KOPT-K1 (cell line): ENCODE data around the gene IRF2.

Source experiments
- H3K27ac ChIP-seq: fragments of 200-600 bp; sonication (generic); 2 replicates; pipeline ENCODE4 v1.5.1; 2016; ENCODE audit warnings: antibody characterized with exemption, mild to moderate bottlenecking, low read depth, low read length; ENCODE audit not compliant: poor library complexity, severe bottlenecking
- H3K36me3 ChIP-seq: fragments of 200-600 bp; sonication (generic); 2 replicates; pipeline ENCODE4 v1.5.1; 2017; ENCODE audit warnings: antibody characterized with exemption, mild to moderate bottlenecking, low read length, moderate library complexity; ENCODE audit not compliant: insufficient read depth
- H3K9me3 ChIP-seq: fragments of 200-600 bp; sonication (generic); 2 replicates; pipeline ENCODE4 v1.5.1; 2017; ENCODE audit warnings: antibody characterized with exemption, low read length, mild to moderate bottlenecking; ENCODE audit not compliant: insufficient read depth, poor library complexity, severe bottlenecking

The IRF2 gene

DNA sequence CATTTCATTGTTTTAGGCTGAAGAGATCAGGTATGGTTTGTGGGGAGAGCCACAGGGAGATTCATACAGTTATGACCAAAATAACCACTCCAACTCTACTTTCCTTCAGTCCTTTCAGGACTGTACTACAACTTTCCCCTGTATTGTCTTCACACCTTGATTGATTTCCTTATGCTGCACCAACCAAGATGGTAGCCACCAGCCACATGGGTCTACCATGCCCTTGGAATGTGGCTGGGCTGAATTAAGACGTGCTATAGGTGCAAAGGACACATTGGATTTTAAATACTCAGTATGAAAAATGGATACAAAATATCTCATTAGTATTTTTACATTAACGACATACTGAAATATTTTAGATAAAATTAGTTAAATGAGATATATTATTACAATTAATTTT is 11.2 kb downstream of the IRF2 start:
- Histone ChIP-seq H3K27ac (no peak overlapping the region), H3K9me3 (no peaks in the 10 kb centered on the region), H3K36me3 (no peaks in the 10 kb centered on the region)

DNA sequence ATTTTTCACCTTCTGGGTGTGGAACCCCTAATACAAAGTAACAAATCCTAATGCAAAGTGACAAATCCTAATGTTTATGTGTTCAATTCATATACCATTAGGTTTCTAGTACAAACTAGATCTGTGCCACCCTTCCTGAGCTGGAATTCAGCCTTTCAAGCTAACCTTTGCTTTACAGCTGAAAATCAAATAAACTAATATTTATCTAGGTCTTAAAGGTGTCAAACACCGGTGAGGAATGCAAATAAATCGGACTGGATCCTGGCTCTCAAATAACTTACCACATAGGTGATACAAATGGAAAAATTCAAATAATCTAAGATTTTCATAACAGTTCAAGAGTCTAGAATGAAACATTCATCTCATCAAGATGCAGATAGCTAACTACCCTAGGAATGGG is 11.6 kb downstream of the IRF2 start:
- Histone ChIP-seq H3K27ac (no peak overlapping the region), H3K9me3 (no peaks in the 10 kb centered on the region), H3K36me3 (no peaks in the 10 kb centered on the region)

DNA sequence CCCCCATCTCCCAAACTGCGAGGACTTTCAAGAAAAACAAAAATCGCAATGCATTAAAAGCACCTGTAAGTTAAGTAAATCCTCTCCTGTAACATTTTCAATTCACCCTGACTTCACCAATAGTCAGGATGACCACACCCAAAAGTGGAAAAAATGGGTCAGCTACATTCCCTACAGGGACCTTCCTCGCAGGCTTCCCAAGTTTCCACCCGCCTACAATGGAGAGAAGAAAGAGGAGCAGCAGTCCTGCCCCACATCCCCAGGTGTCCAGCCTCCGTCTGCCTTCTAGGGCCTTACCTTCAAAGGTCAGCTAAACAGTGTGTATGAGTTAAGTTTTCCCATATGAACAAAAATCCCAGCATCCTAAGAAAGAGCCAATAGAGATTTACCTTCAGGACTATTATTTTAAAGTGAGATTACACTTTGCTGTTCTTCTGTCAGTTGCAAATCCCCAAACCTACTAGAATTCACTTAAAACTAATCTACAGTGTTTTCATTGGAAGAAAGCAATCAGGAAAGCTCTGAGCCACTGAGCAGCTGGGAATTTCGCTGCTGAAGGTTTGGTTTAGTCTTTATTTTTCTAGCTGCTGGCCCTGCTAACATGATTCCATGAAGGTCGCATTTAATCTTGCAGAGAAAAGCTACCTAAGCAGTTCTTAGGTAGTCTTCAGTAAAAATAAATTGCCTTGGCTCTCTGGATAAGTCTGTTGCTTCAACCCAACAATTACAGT is 12.5 kb downstream of the IRF2 start:
- H3K27ac ChIP-seq = no peak overlapping the region

DNA sequence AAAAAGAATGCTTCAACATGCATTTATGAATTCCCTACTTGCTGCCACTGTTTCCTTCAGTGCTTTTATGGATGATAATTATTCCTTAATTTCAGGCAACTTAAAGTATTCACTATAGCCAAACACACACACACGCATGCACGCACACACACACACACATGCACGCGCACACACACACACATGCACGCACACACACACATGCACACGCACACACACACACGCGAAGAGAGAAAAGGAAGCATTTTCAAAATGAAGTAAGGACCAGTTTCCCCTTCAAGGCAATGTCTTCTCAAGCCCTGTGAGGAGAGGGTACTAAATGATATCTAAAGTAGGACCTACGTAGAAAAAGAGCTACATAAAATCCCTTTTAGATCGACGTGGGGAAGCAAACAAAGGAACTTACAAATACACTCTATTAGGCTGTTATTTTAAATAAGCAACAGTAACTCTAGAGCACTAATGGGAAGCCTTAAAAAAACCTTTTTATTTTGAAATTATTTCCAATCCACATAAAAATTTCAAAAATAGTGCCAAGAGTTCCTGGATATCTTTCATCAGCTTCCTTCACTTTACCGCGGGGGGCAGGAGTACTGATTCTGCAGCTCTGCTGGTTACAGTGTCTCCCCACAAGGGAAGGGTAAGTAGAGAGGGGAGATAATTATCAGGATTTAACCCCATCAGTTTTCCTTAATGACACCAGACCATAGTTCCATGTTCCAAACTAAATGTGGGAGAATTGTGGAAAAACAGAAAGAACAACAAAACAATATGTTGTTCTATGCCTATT is 13.7 kb downstream of the IRF2 start:
- no peak overlapping the region for H3K27ac ChIP-seq
- H3K36me3 ChIP-seq = no peaks in the 10 kb centered on the region
- H3K9me3 ChIP-seq = no peaks in the 10 kb centered on the region

More for the DNA sequence above, 12.5 kb downstream of the IRF2 start:
- Histone ChIP-seq H3K9me3 (no peaks in the 10 kb centered on the region), H3K36me3 (no peaks in the 10 kb centered on the region)

DNA sequence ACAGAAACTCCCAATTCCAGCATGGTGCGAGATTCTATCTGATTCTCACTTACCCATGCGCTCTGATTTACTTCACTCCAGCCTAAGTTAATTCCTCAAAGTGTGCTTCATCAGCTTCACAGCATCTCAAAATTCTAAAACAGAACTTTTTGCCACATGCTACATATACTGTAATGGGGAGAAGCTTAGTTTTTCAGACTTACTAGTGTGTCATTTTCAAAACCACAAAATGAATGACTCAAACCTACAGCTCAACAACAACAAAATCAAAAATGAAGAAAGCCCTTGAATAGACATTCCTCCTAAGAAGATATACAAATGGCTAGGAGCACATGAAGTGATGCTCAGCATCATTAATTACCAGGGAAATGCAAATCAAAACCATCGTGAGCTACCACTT is 14.9 kb downstream of the IRF2 start:
- Histone ChIP-seq H3K27ac (no peak overlapping the region), H3K36me3 (no peaks in the 10 kb centered on the region), H3K9me3 (no peaks in the 10 kb centered on the region)

DNA sequence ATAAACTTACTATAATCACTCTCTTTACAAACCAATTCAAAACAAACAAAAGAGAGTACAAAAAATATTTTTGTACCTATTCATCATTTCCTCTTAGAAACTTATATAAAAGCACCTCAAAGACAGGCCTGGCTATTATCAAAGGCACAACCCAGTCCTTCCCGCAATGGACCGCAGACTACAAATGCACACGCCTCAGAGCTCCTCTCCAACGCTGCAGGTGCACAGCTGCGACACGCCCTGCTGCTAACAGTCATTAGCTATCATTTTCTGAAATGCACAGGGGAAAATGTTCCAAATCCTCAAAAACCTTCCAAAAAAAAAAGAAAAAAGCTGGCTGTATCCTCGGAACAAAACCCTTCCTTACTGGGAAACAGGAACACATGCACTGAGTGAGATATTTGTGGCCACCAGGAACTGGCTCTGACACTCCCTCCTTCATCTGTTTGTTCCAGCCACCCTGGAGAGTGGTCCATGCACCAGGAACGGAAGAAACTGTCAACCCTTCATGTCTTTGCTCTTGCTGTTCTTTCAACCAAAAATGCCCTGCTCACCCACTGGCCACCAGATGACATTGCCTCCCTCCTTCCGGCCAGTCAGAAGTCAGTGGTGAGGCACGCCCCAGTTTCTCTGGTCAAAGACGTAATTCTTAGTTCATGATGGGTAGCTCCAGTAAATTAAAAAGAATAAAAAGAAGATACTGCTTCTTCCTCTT is 16.7 kb downstream of the IRF2 start:
- Histone ChIP-seq H3K36me3 (no peaks in the 10 kb centered on the region), H3K9me3 (no peaks in the 10 kb centered on the region), H3K27ac (no peak overlapping the region)

DNA sequence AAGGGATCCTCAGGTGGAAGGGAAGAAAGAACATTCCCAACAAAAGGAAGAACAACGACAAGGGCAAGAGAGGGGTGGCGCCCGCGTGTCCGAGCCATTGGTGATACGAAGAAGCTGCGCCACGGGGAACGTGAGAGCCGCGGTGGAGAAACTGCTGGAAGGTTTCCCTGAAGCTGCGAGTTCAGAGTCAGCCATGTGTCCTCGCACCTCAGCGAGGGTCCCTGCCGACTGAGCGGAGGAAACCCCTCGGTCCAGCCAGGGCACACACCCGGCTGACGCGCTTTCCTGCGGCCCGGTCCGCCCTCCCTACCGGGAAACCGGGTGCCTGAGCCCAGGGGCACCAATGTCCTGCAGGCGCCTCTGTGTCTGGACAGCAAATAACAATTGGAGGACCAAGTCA is 18.0 kb downstream of the IRF2 start:
- H3K9me3 ChIP-seq = no peaks in the 10 kb centered on the region
- no peak overlapping the region for H3K27ac ChIP-seq
- 0 out of 2 replicates have a peak, but pooled peaks cover 5% of the 10 kb centered on the region for H3K36me3 ChIP-seq

DNA sequence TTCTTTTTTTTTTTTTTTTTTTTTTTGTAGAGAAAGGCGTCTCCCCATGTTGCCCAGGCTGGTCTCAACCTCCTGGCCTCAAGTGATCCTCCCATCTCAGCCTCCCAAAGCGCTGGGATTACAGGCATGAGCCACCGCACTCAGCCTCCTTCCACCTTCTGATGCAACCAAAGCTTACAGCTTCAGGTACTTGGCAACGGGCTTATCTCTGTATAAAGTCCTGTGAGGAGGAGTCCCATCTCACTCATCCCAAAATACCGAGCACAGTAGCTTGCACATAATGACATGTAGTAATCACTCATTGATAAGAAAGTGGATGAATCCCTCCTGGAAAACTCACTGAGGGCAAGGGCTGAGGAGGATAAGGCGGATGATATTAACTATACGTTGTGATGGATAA is 19.1 kb downstream of the IRF2 start:
- 0 out of 2 replicates have a peak, but pooled peaks cover 5% of the 10 kb centered on the region for H3K36me3 ChIP-seq
- H3K27ac ChIP-seq = no peak overlapping the region
- H3K9me3 ChIP-seq = no peaks in the 10 kb centered on the region

DNA sequence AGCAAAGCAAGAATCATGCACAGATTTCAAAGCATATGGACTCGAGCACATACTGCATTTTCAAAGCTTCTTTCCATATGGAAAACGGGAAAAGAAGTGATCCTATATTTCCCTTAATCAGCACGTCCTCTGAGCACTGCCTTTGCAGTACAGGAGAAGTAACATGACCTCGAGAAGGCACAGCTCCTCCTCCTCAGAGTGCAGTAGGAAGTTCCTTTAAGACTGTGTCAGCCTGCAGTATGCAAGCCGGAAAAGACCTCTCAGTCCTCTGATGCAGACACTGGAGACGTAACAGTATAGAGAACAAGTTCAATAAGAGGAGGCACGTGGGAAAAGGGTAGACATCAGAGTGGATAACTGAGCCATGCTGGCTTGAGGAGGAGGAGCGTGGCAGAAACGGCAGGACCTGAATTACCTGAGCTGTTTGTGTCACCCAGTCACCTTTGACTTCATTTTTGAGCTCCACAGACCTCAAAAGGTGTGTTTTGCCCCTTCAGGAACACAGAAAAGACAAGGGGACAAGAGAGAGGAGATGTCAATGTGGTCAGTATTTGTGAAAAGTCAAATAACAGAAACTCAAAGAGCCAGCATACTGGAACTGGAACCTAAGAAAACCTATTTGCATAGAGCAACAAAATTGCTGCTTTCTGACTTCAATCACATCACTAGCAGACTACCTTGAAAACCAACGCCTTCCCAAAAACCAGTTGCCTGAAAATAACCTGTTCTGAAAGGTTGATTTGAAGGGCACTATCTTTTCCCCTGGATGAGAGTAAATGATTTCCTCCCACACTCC is 20.8 kb downstream of the IRF2 start:
- peak overlapping the region; percentile 35 for H3K27ac ChIP-seq
- H3K36me3 ChIP-seq = 0 out of 2 replicates have a peak, but pooled peaks cover 5% of the 10 kb centered on the region
- no peaks in the 10 kb centered on the region for H3K9me3 ChIP-seq

DNA sequence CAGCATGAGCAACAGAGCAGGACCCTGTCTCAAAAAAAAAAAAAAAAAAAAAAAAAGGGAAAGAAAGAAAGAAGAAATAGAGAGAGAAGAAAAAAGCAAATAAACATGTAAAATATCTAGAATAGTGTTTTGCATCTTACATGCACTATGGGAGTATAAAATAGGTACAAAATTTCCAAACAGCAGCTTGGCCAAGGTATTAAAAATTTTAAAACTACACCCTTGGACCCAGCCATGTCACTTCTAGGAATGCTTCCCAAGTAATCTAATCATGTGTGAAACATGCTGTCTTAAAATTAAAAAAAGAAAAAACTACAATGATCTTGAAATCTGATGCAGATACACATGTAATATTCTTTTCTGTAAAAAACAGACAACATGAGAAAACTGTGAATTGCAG is 21.6 kb downstream of the IRF2 start:
- Histone ChIP-seq H3K9me3 (no peaks in the 10 kb centered on the region), H3K27ac (no peak overlapping the region), H3K36me3 (0 out of 2 replicates have a peak, but pooled peaks cover 5% of the 10 kb centered on the region)

DNA sequence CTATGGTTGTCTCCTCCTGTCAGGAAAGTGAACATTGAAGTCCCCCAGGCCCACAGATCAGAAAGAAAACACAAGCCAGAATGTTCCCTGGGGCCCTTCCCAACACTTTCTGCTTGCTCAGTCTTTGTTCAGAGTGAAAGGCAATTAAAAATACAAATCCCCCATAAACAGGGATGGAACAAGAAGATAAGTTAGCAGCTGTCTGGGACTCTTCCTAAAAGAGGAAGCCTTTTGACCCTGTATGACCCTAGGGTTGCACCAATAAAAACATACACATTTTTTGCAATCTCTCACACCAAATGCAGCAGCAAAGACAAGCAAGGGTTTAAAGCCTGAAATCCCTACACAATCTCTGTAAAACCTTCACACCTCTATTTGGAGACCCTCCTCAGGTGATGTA is 22.6 kb downstream of the IRF2 start:
- Histone ChIP-seq H3K9me3 (no peaks in the 10 kb centered on the region), H3K36me3 (0 out of 2 replicates have a peak, but pooled peaks cover 5% of the 10 kb centered on the region), H3K27ac (no peak overlapping the region)

DNA sequence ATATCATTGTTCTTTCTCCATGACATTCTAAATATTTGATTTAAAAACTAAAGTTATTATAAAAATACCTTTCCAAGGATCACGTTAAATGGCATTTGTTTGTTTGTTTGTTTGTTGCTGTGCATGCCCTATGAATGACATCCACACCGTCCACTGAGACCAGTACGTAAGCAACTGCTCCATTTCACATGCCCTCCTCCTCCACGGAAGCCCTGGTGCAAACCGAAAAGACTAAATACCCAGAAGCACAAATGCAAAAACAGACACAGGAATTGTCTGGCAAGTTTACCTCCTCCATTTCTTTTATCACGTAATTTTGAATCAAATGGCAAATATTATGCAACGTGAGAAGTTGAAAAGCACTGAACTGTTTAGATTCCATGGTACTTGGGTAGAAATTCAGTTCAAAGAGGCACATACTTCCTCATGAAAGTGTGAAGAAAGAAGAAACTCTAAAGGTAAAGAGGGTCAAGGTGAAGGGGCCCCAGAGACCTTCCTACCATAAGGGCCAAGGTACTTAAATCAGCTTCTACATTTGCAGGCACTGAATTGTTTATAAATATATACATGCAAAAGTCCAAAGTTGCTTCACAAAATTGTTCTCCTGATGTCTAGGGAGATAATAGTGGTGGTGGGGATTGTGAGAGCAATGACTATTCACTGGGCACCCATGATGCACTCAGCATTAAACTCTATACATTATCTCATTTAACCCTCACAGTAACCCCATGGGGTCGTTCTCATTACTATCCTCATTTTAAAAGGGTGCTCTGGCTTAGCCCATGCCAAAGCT is 23.4 kb downstream of the IRF2 start:
- Histone ChIP-seq H3K9me3 (no peaks in the 10 kb centered on the region), H3K27ac (no peak overlapping the region), H3K36me3 (0 out of 2 replicates have a peak, but pooled peaks cover 5% of the 10 kb centered on the region)

DNA sequence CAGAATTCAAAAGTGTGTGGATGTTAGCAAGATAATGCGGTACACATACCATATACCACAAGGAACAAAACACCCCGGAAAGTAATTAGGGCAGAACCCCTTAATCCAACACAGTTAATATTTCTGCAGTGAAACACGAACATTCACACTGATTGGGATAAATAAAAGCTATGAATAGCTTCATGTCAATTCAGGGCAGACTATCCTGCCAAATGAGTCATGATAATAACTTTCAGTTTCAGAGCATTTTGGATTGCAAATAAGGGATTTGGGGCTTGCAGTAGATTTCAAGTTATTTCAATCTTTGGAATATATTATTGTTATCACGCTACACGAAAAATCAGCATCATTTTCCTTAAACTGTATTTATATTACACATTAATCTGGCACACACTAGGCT is 24.3 kb downstream of the IRF2 start:
- 0 out of 2 replicates have a peak, but pooled peaks cover 5% of the 10 kb centered on the region for H3K36me3 ChIP-seq
- no peaks in the 10 kb centered on the region for H3K9me3 ChIP-seq
- H3K27ac ChIP-seq = no peak overlapping the region

DNA sequence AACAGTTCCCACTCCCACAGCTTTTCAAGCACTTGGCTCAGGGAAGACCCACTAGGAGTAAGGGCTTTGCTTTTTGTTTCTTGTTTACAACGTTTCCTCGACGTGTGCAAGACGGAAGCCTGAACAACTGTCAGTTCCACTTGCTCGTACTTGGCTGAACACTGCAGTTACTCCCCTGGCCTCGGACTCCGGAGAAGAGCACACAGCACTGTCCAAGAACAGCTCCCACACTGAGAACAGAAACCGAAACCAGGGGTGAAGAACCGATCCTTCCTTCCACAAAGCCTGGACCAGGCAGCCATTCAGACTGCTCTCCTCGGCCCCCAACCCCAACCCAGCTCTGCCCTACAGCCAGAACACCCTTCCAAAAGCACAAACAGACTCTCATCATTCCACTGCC is 25.5 kb downstream of the IRF2 start:
- Histone ChIP-seq H3K9me3 (no peaks in the 10 kb centered on the region), H3K36me3 (0 out of 2 replicates have a peak, but pooled peaks cover 5% of the 10 kb centered on the region), H3K27ac (peak overlapping the region; percentile 46)
